DOHH2 (cell line): ENCODE measurements around the gene SULT4A1.

Experiments
- H3F3A ChIP-seq: fragments of 200-600 bp; sonication (generic), shearing (Covaris generic); 2 replicates; pipeline ENCODE4 v1.6.0; 2016; ENCODE audit warnings: antibody characterized with exemption, mild to moderate bottlenecking; ENCODE audit not compliant: control insufficient read depth, insufficient read depth
- H3K27ac ChIP-seq: fragments of 200-600 bp; sonication (generic); 2 replicates; pipeline ENCODE4 v1.5.1; 2014; ENCODE audit warnings: low read depth, mild to moderate bottlenecking, low read length, moderate library complexity
- H3K27me3 ChIP-seq: fragments of 200-600 bp; sonication (generic); 2 replicates; pipeline ENCODE4 v1.6.1; 2014; ENCODE audit warnings: mild to moderate bottlenecking, low read length, mixed read lengths; ENCODE audit not compliant: control insufficient read depth
- H3K36me3 ChIP-seq: fragments of 200-600 bp; sonication (generic); 2 replicates; pipeline ENCODE4 v1.6.1; 2014; ENCODE audit warnings: mild to moderate bottlenecking, low read length, moderate library complexity, mixed read lengths; ENCODE audit not compliant: control insufficient read depth
- H3K4me1 ChIP-seq: fragments of 200-600 bp; sonication (generic); 2 replicates; pipeline ENCODE4 v1.6.1; 2014; ENCODE audit warnings: mild to moderate bottlenecking, low read length, mixed read lengths; ENCODE audit not compliant: control insufficient read depth
- H3K4me2 ChIP-seq: fragments of 200-600 bp; sonication (generic); 2 replicates; pipeline ENCODE4 v1.6.0; 2014; ENCODE audit warnings: mild to moderate bottlenecking, low read length, moderate library complexity
- H3K4me3 ChIP-seq: fragments of 200-600 bp; sonication (generic); 2 replicates; pipeline ENCODE4 v1.5.1; 2014; ENCODE audit warnings: mild to moderate bottlenecking, low read length, mixed read lengths
- H3K79me2 ChIP-seq: fragments of 200-600 bp; sonication (generic); 2 replicates; pipeline ENCODE4 v1.6.1; 2014; ENCODE audit warnings: mild to moderate bottlenecking, low read length, mixed read lengths; ENCODE audit not compliant: control insufficient read depth
- H3K9me2 ChIP-seq: fragments of 200-600 bp; sonication (generic); replicated peaks from 2 replicates; pipeline ENCODE4 v1.6.1; 2014; ENCODE audit warnings: mild to moderate bottlenecking, low read length, mixed read lengths; ENCODE audit not compliant: control insufficient read depth
- H3K9me3 ChIP-seq: fragments of 200-600 bp; sonication (generic); 2 replicates; pipeline ENCODE4 v1.6.1; 2014; ENCODE audit warnings: antibody characterized with exemption, low read length, mixed read lengths; ENCODE audit not compliant: control insufficient read depth, insufficient read depth
- H4K20me1 ChIP-seq: fragments of 200-600 bp; sonication (generic); 2 replicates; pipeline ENCODE4 v1.6.0; 2014; ENCODE audit warnings: low read depth, mild to moderate bottlenecking, antibody characterized with exemption, low read length, moderate library complexity; ENCODE audit not compliant: control insufficient read depth, insufficient read depth
- CTCF ChIP-seq: fragments of 200-600 bp; sonication (generic); IDR thresholded peaks from one replicate; pipeline ENCODE4 v1.5.1; 2014; ENCODE audit warnings: antibody characterized with exemption, mild to moderate bottlenecking, low read depth, low read length; ENCODE audit not compliant: poor library complexity, severe bottlenecking
- EZH2phosphoT487 ChIP-seq: fragments of 200-600 bp; sonication (generic); IDR thresholded peaks from 2 replicates; pipeline ENCODE4 v1.6.1; 2017; ENCODE audit warnings: borderline replicate concordance, mild to moderate bottlenecking, antibody characterized with exemption, low read length, moderate library complexity, mixed read lengths

The SULT4A1 gene

DNA sequence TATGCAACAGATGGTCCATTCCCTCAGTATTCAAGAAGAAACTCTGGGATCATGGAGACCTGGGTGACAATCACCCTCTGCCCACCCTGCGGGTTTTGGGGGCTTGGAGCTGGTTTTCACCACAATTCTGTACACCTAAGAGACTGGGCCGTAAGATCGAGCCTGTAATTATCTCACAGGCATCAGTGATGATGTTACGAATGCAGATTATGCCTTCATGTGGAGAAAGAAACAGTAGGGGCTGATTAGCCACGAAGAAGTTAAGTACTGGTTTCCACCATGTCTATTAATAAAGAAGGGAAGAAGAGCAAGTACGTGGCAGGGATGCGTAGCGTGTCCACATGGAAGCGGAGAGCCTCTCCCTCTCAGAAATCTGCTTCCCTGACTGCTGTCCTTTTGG lies 44.9 kb downstream of the SULT4A1 start:
- H3K4me1 ChIP-seq, result peaks cover 9% of the 10 kb centered on the region
- H3K9me3 ChIP-seq, result no peaks in the 10 kb centered on the region
- no peak overlapping the region for H3K4me2 ChIP-seq
- H3K36me3 ChIP-seq, result peaks cover 2% of the 10 kb centered on the region; the same call in 1 of the 2 replicates
- peaks cover 12% of the 10 kb centered on the region for H3K79me2 ChIP-seq
- no peaks in the 10 kb centered on the region for H3K9me2 ChIP-seq
- no peak overlapping the region for H3K4me3 ChIP-seq
- no peaks in the 10 kb centered on the region for H3K27me3 ChIP-seq
- TF ChIP-seq EZH2phosphoT487, result no peak
- TF ChIP-seq CTCF, result no peak
- no peaks in the 10 kb centered on the region for H4K20me1 ChIP-seq
- H3F3A ChIP-seq, result peaks cover 4% of the 10 kb centered on the region; the same call in 1 of the 2 replicates
- H3K27ac ChIP-seq, result no peak overlapping the region

- no peak overlapping the region for H3K4me3 ChIP-seq
- peaks cover 4% of the 10 kb centered on the region; the same call in 1 of the 2 replicates for H3F3A ChIP-seq
- no peaks in the 10 kb centered on the region for H3K27me3 ChIP-seq
- H3K79me2 ChIP-seq, result peaks cover 13% of the 10 kb centered on the region
- no peaks in the 10 kb centered on the region for H4K20me1 ChIP-seq
- no peak overlapping the region for H3K4me2 ChIP-seq
- H3K9me2 ChIP-seq, result no peaks in the 10 kb centered on the region
- TF ChIP-seq EZH2phosphoT487 (no peak), CTCF (no peak)
- no peak overlapping the region for H3K27ac ChIP-seq
- peaks cover 15% of the 10 kb centered on the region for H3K4me1 ChIP-seq
- no peaks in the 10 kb centered on the region for H3K9me3 ChIP-seq
- H3K36me3 ChIP-seq, result peaks cover 4% of the 10 kb centered on the region; the same call in 1 of the 2 replicates
These were observed 48.0 kb downstream of the SULT4A1 start for GRCh38 chr22:43814264-43814663.

GRCh38 chr22:43812890-43813289 lies 49.4 kb downstream of the SULT4A1 start:
- H3K4me2 ChIP-seq, result peak overlapping the region; percentile 99
- peak overlapping the region; percentile 99 for H3K4me3 ChIP-seq
- peaks cover 4% of the 10 kb centered on the region; the same call in 1 of the 2 replicates for H3F3A ChIP-seq
- H3K27me3 ChIP-seq, result peaks cover under 1% of the 10 kb centered on the region; the same call in 1 of the 2 replicates
- peaks cover 15% of the 10 kb centered on the region for H3K4me1 ChIP-seq
- TF ChIP-seq CTCF (no peak), EZH2phosphoT487 (no peak)
- H3K36me3 ChIP-seq, result peaks cover 4% of the 10 kb centered on the region; the same call in 1 of the 2 replicates
- no peaks in the 10 kb centered on the region for H3K9me2 ChIP-seq
- H3K79me2 ChIP-seq, result peaks cover 13% of the 10 kb centered on the region
- H4K20me1 ChIP-seq, result no peaks in the 10 kb centered on the region
- H3K27ac ChIP-seq, result no peak overlapping the region
- H3K9me3 ChIP-seq, result no peaks in the 10 kb centered on the region
